ENCODE results near the gene MMP14. TPM values are rescaled to one million over a fixed set of nuclear protein-coding genes. Genes with fewer than 3 reads are reported as not detected.

Gene MMP14
- total RNA-seq, 4 donors from 2014 or later = 135 to 190 (median 151) TPM

GRCh38 chr14:22812744-22813143 is 23.6 kb upstream of the MMP14 start:
- WGBS, 2 donors = 88 to 90% methylated on average over 4 of the region's 4 CpGs
- H3K4me3 ChIP-seq (ENCODE audit: low read depth, poor library complexity, severe bottlenecking) = no peak overlapping the region
- intact Hi-C loops (cut with DNase I; ENCODE audit: low total_unique reads) = loop anchor here (10.0 kb wide), 1 partner anchor 248 kb away; no protein-coding TSS in a partner anchor
- DNase-seq (ENCODE audit: low spot score in 2 of 2) = no peak
- TF ChIP-seq POLR2A (IDR thresholded peaks at IDR 0.05) (no peak), CTCF (IDR thresholded peaks at IDR 0.05) (no peak)

GRCh38 chr14:22813145-22813544 is 23.2 kb upstream of the MMP14 start:
- no peak overlapping the region for H3K4me3 ChIP-seq (ENCODE audit: low read depth, poor library complexity, severe bottlenecking)
- DNase-seq (ENCODE audit: low spot score in 2 of 2) = no peak
- intact Hi-C loops (cut with DNase I; ENCODE audit: low total_unique reads) = loop anchor here (10.0 kb wide), 1 partner anchor 248 kb away; no protein-coding TSS in a partner anchor
- TF ChIP-seq POLR2A (IDR thresholded peaks at IDR 0.05) (no peak), CTCF (IDR thresholded peaks at IDR 0.05) (no peak)
- WGBS, 2 donors = 75 to 77% methylated on average over 9 of the region's 9 CpGs

- TF ChIP-seq CTCF (IDR thresholded peaks at IDR 0.05) = no peak
- no peak for TF ChIP-seq POLR2A (IDR thresholded peaks at IDR 0.05)
- intact Hi-C loops (cut with DNase I; ENCODE audit: low total_unique reads) = loop anchor here (10.0 kb wide), 1 partner anchor 250 kb away; no protein-coding TSS in a partner anchor
- DNase-seq (ENCODE audit: low spot score in 2 of 2) = no peak
- H3K4me3 ChIP-seq (ENCODE audit: low read depth, poor library complexity, severe bottlenecking) = no peak overlapping the region
- 72 to 87% methylated on average over 7 of the region's 7 CpGs for WGBS, 2 donors
These were observed 22.0 kb upstream of the MMP14 start for GRCh38 chr14:22814373-22814772.

DNA sequence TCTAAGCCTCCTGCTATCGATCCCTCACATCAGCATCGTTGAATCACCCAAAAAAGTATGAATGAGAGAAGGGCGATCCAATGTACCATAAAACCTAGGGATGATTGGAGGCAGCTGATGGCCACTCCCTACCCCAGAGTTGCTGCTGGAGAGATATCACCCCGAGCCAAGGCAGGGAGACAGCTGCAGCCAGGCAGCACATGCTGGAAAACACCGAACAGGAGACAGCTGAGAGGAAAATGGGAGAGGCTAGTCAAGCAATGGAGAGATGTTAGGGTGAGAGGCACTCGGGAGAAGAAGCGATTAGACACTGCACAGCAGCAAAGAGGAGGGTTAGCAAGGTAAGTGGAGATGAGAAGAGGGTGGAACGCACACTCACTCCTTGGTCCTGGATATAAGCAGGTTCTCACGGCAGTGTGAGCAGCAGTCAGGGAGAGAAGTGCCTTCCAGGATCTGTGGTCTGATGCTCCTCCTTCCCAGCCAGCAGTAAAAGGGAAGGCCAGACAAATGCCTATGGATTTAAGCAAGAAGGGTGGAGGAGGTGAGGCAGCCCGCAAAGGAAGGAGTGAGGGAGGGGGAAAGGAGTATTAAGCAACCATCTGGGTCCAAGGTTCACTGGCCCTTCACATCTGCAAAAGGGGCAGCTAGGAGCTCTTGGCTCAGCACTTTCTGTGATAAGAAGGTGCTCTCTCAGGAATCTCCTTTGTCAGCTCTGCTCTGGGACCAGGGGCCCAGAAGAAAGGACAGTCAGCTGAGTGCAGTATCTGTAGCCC is 21.3 kb upstream of the MMP14 start, which contains the start of gene SLC7A7:
Gene SLC7A7, minus strand, starts transcription at position 495 of the 773 bp plus-strand sequence. CDS start 2,037 bp downstream, outside the sequence.
- intact Hi-C loops (cut with DNase I; ENCODE audit: low total_unique reads) = loop anchor here (10.0 kb wide), 1 partner anchor 250 kb away; no protein-coding TSS in a partner anchor
- whole genome bisulfite sequencing, 2 donors = 38 to 43% methylated on average over 10 of the region's 10 CpGs
- TF ChIP-seq CTCF (IDR thresholded peaks at IDR 0.05) = no peak
- no peak for TF ChIP-seq POLR2A (IDR thresholded peaks at IDR 0.05)
- DNase-seq (ENCODE audit: low spot score in 2 of 2) = no peak
- H3K4me3 ChIP-seq (ENCODE audit: low read depth, poor library complexity, severe bottlenecking) = no peak within 1 kb of the TSS

- H3K4me3 ChIP-seq (ENCODE audit: low read depth, poor library complexity, severe bottlenecking) = no peak overlapping the region
- WGBS, 2 donors = 32 to 42% methylated on average over 10 of the region's 10 CpGs
- TF ChIP-seq POLR2A (IDR thresholded peaks at IDR 0.05) (no peak), CTCF (IDR thresholded peaks at IDR 0.05) (no peak)
- intact Hi-C loops (cut with DNase I; ENCODE audit: low total_unique reads) = loop anchor here (10.0 kb wide), 1 partner anchor 255 kb away; no protein-coding TSS in a partner anchor
- DNase-seq (ENCODE audit: low spot score in 2 of 2) = peak; percentile 64 to 92
These were observed 17.0 kb upstream of the MMP14 start for GRCh38 chr14:22819151-22819988.

Measured in lower leg skin (tissue), 4 donors.